Measurements from ENCODE around the gene PREX1. TPM values are rescaled to one million over a fixed set of nuclear protein-coding genes. Genes with fewer than 3 reads are reported as not detected.
"Not testable (repeated sequence)": the region's sequence is repeated elsewhere in the genome, so short reads cannot be mapped to it uniquely, and the experiment has no call there.

Gene PREX1
- total RNA-seq, 2 donors from 2014 or later: 96.1 to 111 TPM

DNA sequence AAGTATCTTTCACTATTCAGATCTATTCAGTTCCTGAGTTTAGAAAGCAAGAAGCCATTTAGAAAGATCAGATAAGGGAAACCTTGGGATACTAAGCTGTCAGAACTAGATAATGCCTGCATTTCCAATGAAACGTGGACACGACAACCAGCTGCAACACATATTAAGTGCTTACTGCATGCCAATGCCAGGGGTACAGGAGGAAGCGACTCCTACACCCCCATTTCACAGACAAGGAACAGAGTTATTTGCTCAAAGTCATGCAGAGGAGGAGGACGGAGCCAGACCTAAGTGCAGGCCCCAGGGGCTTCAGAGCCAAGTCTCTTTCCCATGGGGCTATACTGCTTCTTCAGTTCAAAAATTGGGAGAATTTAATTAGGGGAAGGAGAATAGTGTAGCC is 62.4 kb downstream of the PREX1 start:
- peaks cover 4% of the 10 kb centered on the region for H3K9me3 Mint-ChIP-seq
- peaks cover 40% of the 10 kb centered on the region for H3K36me3 Mint-ChIP-seq (ENCODE audit: low read depth)
- H3K27me3 Mint-ChIP-seq: no peaks in the 10 kb centered on the region
- peak overlapping the region; percentile 76 for H3K27ac Mint-ChIP-seq
- peak overlapping the region; percentile 56 for H3K4me3 Mint-ChIP-seq
- peaks cover 64% of the 10 kb centered on the region for H3K4me1 Mint-ChIP-seq
- ATAC-seq (replicated peaks): no peak

DNA sequence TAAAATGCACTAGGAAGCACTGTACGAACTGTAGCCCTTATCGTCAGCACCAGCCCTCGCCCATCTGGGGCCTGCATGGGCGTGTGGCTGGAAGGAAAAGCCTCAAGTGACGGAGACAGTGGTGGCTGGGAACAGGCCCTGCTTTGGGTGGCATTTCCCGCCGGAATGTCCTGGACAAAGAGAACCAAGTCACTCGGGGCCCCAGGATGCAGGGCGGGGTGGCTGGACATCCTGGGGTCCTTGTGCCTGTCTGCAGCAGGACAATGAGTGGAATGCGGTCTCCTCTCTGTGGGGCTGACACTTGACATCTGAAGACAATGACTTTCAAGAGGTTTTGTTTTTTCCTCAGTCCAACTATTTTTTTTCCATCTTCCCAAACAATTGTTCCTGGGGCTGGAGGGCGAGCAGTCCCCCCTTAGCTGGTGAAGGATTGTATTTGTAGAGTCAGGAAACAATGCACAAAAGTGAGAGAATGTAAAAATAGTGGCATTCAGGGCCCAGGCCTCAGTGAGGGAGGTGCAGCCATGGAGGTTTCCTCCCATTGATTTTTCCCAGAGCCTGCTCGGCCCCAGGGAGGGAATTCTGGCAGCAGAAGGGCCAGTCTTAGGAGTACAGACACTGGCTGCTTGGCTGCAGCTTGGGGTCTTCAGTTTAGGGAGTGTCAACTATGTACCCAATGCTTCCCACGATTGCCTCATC is 64.4 kb downstream of the PREX1 start:
- peaks cover 69% of the 10 kb centered on the region for H3K4me1 Mint-ChIP-seq
- H3K9me3 Mint-ChIP-seq: peaks cover 4% of the 10 kb centered on the region
- no peaks in the 10 kb centered on the region for H3K27me3 Mint-ChIP-seq
- no peak for ATAC-seq (replicated peaks)
- peaks cover 32% of the 10 kb centered on the region for H3K36me3 Mint-ChIP-seq (ENCODE audit: low read depth)
- peak overlapping the region; percentile 96 for H3K27ac Mint-ChIP-seq
- no peak overlapping the region for H3K4me3 Mint-ChIP-seq

DNA sequence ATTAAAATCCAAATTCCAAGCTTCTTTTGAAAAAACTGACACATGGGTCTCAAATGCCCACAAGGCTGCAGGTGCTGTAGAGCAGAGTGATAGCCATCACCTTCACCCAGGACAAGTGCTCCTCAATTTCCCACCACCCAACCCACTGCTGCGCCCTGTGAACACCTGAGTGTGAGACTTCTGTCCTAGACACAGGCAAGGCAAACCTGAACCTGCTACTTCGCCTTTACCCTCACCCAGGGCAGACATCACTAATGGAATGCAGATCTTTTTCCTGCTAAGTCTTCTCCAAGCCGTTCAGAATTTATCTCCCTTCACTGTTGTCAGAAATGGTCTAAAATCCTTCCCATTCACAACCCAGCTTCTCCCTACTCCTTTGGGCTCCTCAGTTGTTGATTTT is 65.9 kb downstream of the PREX1 start:
- peak overlapping the region; percentile 82 for H3K4me3 Mint-ChIP-seq

DNA sequence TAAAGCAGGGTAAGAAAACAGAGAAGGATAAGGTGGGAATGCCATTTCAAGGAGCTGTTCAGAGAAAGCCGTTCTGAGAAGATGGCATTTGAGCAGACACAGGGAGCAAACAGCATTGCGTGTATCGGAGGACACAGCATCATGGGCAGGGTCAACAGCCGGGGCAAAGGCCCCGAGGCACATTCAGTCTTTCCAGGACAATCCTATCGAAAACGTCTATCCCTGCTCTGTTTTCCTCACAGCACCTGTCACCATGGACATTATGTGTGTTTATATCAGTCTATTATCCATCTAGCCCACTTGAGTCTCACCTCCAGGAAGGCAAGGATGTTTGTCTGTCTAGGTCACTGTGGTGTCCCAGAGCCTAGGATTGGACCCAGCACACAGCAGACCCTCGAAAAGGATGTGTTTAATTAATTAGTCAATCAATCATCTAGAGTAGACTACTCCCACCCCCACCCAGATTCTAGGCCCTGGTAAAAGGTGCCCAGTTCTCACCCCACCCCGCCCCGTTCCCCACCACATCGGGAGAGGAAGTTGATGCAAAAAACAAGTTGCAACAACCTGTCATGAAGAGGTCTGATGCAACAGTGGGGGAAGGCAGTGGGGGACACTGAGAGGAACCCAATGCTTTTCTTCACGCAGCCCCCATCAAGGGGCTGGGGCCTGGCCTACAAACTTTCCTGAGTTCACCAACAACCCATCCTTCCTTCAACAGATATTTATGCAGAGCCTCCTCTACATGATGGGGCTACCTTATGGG is 66.6 kb downstream of the PREX1 start:
- peaks cover 28% of the 10 kb centered on the region for H3K36me3 Mint-ChIP-seq (ENCODE audit: low read depth)
- ATAC-seq (replicated peaks): no peak

More for the DNA sequence above, 65.9 kb downstream of the PREX1 start:
- H3K36me3 Mint-ChIP-seq (ENCODE audit: low read depth): peaks cover 28% of the 10 kb centered on the region
- peak overlapping the region; percentile 96 for H3K27ac Mint-ChIP-seq
- no peaks in the 10 kb centered on the region for H3K27me3 Mint-ChIP-seq
- H3K4me1 Mint-ChIP-seq: peaks cover 64% of the 10 kb centered on the region
- no peak for ATAC-seq (replicated peaks)
- peaks cover 8% of the 10 kb centered on the region for H3K9me3 Mint-ChIP-seq

DNA sequence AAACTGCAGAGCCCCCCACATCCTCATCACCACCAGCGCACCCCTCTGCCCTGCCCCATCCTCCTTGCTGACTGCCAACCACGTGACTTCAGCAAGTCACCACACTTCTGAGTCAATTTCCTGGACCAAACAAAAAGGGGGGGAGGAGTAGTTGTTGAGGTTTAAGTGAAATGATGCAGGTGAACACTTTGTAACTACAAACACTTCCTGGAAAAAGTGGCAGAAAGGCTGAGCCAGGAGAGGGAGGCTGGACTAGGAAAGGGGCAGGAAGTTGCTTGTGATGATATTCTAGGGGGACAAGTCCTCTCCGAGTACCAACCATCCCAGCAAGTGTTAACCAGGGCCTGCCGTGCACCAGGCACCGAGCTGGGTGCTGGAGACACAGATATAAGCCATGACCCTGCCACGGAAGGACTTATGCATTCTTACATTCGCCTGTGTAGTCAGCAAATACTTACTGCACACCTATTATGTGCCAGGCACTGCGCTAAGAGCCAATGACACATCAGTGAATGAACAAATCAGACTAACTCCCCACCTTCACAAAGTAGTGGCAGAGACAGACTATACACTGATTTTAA is 67.3 kb downstream of the PREX1 start:
- Mint-ChIP-seq H3K27me3 (no peaks in the 10 kb centered on the region), H3K4me1 (peaks cover 61% of the 10 kb centered on the region), H3K4me3 (peak overlapping the region; percentile 82), H3K36me3 (ENCODE audit: low read depth) (peaks cover 35% of the 10 kb centered on the region), H3K27ac (peak overlapping the region; percentile 96), H3K9me3 (peaks cover 12% of the 10 kb centered on the region)
- ATAC-seq (replicated peaks): peak; percentile 89

More for the DNA sequence above, 66.6 kb downstream of the PREX1 start:
- H3K4me3 Mint-ChIP-seq: peak overlapping the region; percentile 82
- H3K4me1 Mint-ChIP-seq: peaks cover 62% of the 10 kb centered on the region
- H3K27ac Mint-ChIP-seq: peak overlapping the region; percentile 96
- H3K27me3 Mint-ChIP-seq: no peaks in the 10 kb centered on the region
- peaks cover 12% of the 10 kb centered on the region for H3K9me3 Mint-ChIP-seq

DNA sequence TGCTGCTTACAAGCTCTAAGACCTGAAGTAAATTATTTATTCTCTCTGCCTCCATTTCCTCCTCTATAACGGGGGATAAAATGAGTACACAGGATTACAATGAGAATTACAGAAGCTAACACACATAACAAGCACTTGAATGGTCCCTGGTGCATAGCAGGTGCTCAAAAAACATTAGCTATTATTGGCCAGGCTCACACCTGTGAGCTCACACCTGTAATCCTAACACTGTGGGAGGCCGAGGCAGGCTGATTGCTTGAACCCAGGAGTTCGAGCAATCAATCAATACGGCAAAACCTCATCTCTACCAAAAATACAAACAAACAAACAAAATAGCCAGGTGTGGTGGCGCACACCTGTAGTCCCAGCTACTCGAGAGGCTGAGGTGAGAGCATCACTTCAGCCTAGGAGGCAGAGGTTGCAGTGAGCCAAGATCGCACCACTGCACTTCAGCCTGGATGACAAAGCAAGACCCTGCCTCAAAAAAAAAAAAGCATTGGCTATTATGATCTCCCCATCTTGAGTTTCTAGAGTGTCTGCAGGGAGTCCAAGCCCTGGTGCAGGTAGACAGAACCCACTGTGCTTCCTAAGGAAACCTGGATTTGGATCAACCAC is 68.1 kb downstream of the PREX1 start:
- H3K36me3 Mint-ChIP-seq (ENCODE audit: low read depth): peaks cover 42% of the 10 kb centered on the region

DNA sequence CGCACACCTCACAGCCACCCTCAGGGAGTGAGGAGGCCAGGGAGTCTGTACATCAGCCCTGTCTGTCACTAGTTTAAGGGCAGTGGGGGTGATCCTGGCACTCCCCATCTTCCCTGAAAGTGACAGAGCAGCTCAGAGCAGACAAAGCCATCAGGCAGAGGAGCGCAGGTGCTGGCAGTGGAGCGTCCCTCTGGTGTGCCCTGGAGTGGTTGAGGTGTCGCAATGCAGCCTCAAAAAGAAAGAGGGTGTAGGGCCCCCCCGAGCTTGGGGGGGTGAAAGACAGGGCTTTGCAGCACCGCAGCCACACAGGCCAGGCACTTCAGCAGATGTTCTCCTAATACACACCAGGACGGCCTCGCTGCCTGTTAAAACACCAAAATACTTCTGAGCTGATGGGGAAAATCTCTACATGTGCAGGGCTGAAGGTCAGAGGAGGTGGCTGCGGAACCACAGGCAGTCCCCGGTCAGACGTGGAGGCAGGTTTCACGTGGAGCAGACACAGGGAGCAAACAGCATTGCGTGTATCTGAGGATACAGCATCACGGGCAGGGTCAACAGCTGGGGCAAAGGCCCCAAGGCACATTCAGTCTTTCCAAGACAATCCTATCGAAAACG is 69.5 kb downstream of the PREX1 start:
- Mint-ChIP-seq H3K4me3 (peak overlapping the region; percentile 82), H3K36me3 (ENCODE audit: low read depth) (peaks cover 52% of the 10 kb centered on the region), H3K9me3 (peaks cover 12% of the 10 kb centered on the region), H3K27me3 (no peaks in the 10 kb centered on the region), H3K27ac (peak overlapping the region; percentile 96), H3K4me1 (peaks cover 56% of the 10 kb centered on the region)
- no peak for ATAC-seq (replicated peaks)

More for the DNA sequence above, 68.1 kb downstream of the PREX1 start:
- H3K4me3 Mint-ChIP-seq: peak overlapping the region; percentile 82
- peaks cover 54% of the 10 kb centered on the region for H3K4me1 Mint-ChIP-seq
- no peaks in the 10 kb centered on the region for H3K27me3 Mint-ChIP-seq
- H3K27ac Mint-ChIP-seq: peak overlapping the region; percentile 96
- no peak for ATAC-seq (replicated peaks)
- peaks cover 12% of the 10 kb centered on the region for H3K9me3 Mint-ChIP-seq

DNA sequence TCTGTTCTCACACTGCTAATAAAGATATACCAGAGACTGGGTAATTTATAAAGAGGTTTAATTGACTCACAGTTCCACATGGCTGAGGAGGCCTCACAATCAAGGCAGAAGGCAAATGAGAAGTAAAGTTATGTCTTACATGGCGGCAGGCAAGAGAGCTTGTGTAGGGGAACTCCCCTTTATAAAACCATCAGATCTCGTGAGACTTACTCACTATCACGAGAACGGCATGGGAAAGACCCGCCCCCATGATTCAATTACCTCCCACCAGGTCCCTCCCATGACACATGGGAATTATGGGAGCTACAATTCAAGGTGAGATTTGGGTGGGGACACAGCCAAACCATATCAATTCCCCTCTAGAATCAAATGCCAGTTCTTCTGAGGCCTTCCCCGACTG is 71.0 kb downstream of the PREX1 start:
- Mint-ChIP-seq H3K27ac (peak overlapping the region; percentile 96), H3K4me3 (peak overlapping the region; percentile 82), H3K4me1 (peaks cover 62% of the 10 kb centered on the region), H3K36me3 (ENCODE audit: low read depth) (peaks cover 66% of the 10 kb centered on the region)
- ATAC-seq (replicated peaks); H3K27me3 Mint-ChIP-seq; H3K9me3 Mint-ChIP-seq: not testable (repeated sequence)

DNA sequence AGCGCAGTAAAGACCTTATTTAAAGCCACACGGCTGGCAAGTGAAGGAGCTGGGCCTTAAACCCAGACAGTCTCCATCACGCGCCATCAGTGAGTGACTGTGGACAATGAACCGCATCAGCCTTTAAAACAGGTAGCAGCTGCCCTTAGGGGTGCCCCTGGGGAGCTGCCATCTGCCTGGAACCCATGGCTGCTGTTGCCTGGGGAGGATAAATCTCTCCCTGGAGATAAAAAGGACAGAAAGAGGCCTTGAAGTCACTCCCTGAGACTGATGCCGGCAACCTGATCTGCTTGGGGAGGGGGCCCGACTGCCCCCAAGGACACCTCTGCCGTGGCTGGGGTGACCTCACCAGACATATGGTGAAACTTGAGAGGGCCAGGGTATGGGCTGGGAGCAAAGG is 73.5 kb downstream of the PREX1 start:
- no peak for ATAC-seq (replicated peaks)
- Mint-ChIP-seq H3K27me3 (no peaks in the 10 kb centered on the region), H3K4me3 (peak overlapping the region; percentile 79), H3K27ac (peak overlapping the region; percentile 96), H3K9me3 (peaks cover 8% of the 10 kb centered on the region), H3K36me3 (ENCODE audit: low read depth) (peaks cover 72% of the 10 kb centered on the region), H3K4me1 (peaks cover 63% of the 10 kb centered on the region)

DNA sequence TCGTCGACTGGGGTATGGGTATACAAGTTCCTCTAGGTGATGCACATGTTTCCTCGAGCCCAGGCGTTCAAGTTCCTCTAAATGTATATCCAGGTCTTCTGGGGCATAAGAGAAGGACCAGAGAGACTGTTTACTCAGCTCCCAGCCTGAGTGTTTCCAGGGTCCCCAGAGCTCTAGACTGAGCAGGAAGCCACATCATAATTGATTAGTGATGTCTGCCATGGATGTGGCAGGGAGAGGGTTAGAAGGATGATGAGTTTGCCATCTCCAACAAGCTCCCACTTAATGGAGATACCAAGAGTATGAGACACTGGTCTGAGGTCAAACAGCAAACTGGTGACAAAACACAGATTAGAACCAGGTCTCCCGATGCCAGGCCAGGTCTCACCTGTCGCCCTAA is 74.8 kb downstream of the PREX1 start:
- Mint-ChIP-seq H3K27ac (peak overlapping the region; percentile 78), H3K9me3 (peaks cover 8% of the 10 kb centered on the region), H3K4me1 (peaks cover 64% of the 10 kb centered on the region), H3K4me3 (peak overlapping the region; percentile 79), H3K36me3 (ENCODE audit: low read depth) (peaks cover 85% of the 10 kb centered on the region), H3K27me3 (no peaks in the 10 kb centered on the region)
- ATAC-seq (replicated peaks): peak; percentile 39

DNA sequence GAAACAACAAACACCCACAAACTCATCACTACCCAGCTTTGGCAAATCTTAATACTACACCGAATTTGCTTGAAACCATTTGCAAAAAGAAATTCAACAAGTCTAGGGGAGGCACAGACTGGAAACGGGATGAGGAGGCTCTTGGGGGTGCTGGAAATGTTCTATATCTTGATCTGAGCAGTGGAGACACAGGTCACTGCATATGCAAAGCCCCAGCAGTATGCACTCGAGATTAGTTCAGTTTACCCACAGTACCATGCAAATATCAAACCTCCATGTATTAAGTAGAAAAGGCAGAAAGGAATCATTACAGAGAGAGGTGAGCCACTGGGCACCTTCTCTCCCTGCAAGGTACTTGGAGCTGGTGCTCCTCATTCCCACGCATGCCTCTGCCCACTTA is 75.9 kb downstream of the PREX1 start:
- H3K9me3 Mint-ChIP-seq: peaks cover 3% of the 10 kb centered on the region
- H3K27ac Mint-ChIP-seq: peak overlapping the region; percentile 78
- peak overlapping the region; percentile 79 for H3K4me3 Mint-ChIP-seq
- H3K27me3 Mint-ChIP-seq: no peaks in the 10 kb centered on the region
- peaks cover 79% of the 10 kb centered on the region for H3K36me3 Mint-ChIP-seq (ENCODE audit: low read depth)
- peaks cover 60% of the 10 kb centered on the region for H3K4me1 Mint-ChIP-seq
- peak; percentile 10 for ATAC-seq (replicated peaks)

DNA sequence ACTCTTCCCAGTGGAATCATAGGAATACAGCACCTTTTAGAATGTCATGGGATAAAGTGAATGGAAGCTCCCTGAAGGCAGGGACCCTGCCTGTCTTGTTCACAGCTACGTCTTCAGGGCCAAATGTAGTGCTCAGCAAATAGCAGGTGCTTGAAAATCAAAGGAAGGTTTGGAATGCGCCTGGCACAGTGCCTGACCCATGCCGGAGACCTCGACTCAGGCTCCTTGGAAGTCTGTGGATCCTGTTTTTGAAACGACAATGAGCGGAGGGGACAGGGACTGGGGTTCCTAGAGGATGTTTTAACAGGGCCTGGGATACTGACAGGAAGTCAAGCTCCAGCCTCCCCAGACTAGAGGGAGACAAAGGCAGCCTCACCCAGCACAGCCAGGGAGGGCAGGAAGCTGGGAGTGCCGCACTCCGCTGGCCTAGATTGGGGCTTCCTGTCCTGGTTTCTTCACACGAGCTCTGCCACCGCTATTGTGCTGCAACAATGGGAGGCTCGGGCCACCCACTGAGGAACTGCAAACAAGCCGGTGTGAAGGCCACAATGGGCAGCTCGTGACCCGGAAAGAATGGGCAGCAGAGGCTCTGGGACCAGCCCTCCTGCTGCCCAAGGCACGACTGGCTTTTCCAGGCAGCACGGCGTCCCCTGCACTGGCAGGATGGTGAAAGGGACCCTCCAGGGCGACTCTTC is 76.7 kb downstream of the PREX1 start:
- Mint-ChIP-seq H3K27me3 (no peaks in the 10 kb centered on the region), H3K36me3 (ENCODE audit: low read depth) (peaks cover 76% of the 10 kb centered on the region), H3K4me3 (peak overlapping the region; percentile 79), H3K4me1 (peaks cover 59% of the 10 kb centered on the region), H3K9me3 (no peaks in the 10 kb centered on the region), H3K27ac (peak overlapping the region; percentile 78)
- ATAC-seq (replicated peaks): peak; percentile 81

DNA sequence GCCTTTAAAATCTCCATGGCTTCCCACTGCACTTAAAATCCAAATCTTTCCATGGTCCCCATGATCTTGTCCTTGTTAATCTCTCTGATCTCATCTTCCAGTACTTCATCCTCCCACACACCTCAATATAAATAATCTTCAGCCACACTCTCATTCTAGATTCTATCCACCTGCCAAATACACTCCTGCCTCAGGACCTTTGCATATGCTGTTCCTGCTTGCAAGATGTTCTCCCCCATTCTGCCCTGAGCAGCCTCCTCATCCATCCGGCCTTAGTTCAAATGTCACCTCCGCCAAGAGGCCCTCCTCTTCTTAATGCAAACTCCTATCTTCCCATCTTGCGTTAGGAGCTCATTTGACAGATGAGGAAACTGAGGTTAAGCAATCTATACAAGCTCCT is 77.4 kb downstream of the PREX1 start:
- Mint-ChIP-seq H3K36me3 (ENCODE audit: low read depth) (peaks cover 75% of the 10 kb centered on the region), H3K27ac (peak overlapping the region; percentile 78), H3K9me3 (no peaks in the 10 kb centered on the region), H3K4me3 (peak overlapping the region; percentile 79), H3K4me1 (peaks cover 59% of the 10 kb centered on the region), H3K27me3 (no peaks in the 10 kb centered on the region)
- ATAC-seq (replicated peaks): no peak
